NCI-H526 (cell line): ENCODE results near the gene KATNBL1.
"Not testable (repeated sequence)": the region's sequence is repeated elsewhere in the genome, so short reads cannot be mapped to it uniquely, and the experiment has no call there.

ENCODE experiments used
- DNase-seq, 2 experiments: peaks; one replicate each; lab custom pipeline; 2025; lab: John Stamatoyannopoulos, UW

KATNBL1 gene

DNA sequence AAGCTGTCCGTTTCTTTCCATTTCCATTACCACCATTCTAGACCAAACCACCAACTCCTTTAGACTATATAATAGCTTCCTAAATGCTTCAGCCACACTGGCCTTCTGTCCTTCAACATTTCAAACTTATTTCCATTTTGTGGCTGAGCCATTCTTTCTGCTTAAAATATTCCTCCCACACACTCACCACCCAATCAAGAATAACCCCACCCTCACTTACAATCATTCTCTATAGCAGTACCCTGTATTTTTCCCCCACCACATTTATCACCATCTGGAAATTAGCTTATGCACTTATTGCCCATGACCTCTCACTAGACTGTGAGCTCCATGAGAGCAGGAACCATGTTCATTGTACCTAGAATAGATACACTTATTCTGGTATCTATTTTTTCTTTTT lies 6.6 kb downstream of the KATNBL1 start:
- no peak for DNase-seq

DNA sequence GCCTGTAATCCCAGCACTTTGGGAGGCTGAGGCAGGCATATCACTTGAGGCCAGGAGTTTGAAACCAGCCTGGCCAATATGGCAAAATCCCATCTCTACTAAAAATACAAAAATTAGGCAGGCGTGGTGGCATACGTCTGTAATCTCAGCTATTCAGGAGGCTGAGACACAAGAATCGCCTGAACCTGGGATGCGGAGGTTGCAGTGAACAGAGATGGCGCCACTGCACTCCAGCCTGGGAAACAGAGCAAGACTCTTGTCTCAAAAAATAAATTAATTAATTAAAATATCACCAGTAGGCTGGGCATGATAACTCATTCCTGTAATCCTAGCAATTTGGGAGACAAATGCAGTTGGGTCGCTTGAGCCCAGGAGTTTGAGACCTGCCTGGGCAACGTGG lies 16.6 kb downstream of the KATNBL1 start:
- not testable (repeated sequence) for DNase-seq

DNA sequence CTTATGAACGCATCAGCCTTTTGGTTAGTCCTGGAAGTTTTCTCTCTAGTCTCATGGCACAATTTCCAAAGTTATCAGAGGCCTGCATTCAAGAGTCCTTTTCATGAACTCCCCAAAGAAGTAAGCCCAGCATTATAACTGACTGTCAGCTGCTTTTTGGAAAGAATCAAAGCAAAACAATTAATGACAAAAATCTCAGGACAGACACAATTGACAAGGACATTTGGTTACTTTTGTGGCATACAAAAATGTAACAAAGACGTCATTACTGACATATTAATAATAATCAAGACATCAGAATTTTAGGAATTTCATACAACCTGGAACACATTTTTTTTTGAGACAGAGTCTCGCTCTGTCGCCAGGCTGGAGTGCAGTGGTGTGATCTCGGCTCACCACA lies 21.2 kb downstream of the KATNBL1 start:
- no peak for DNase-seq

DNA sequence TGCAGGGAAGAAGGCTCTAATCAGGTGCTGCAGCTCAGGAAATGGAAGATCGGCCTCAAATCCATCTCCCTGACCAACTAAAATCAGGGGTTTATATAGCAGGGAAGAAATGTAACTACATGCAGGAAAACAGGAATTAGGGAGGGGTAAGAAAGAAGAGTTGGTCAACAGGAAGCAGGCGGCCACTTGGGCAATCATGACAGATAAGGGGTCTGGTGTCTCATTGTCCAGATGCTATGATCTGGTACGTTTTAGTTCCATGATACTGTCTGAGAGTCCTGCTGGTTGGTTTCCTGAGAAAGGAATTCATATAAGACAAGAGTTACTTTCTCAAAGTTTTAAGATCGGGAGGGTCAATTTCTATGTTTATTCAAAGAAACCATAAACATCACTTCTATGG lies 24.2 kb downstream of the KATNBL1 start:
- no peak for DNase-seq

DNA sequence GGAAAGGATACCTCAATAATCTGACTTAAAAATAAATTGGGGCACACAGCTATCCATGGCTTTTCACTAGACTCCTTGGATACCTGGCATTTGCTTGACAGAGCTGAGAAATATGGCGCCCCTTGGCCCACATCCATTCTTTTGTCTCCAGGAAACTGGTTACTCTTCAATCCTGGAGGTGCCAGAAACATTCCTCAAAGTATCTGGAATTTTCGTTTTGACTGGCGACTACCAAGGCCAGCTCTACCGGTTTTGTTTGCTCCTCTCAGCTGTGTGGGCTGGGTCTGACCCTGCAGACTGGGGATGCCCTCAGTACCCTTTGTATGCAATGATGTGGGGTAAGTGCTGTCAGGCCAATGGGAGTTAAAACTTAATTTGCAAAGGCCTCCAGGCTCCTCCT lies 27.0 kb downstream of the KATNBL1 start:
- DNase-seq = no peak

DNA sequence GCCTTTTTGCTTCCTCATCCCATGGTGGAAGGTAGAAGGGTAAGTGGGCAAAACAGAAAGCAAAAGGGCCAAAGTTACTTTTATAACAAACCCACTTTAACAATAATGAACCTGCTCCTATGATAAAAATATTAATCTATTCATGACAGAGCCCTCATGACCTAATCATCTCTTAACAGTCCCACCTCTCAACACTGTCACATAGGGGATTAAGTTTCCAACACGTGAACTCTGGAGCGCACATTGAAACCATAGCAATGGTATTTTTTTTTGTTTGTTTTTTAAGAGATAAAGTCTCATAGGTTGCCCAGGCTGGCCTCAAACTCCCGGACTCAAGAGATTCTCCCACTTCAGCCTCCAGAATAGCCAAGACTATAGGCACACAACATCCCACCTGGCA lies 30.7 kb downstream of the KATNBL1 start:
- DNase-seq = no peak

DNA sequence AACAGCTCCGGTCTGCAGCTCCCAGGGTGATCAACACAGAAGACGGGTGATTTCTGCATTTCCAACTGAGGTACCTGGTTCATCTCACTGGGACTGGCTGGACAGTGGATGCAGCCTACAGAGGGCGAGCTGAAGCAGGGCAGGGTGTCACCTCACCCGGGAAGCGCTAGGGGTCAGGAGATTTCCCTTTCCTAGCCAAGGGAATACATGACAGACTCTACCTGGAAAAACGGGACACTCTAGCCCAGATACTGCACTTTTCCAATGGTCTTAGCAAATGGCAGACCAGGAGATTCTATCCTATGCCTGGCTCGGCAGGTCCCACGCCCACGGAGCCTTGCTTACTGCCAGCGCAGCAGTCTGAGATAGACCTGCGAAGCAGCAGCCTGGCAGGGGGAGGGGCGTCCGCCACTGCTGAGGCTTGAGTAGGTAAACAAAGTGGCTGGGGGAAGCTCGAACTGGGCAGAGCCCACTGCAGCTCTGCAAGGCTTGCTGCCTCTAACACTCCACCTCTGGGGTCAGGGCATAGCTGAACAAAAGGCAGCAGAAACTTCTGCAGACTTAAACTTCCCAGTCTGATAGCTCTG lies 43.8 kb downstream of the KATNBL1 start:
- not testable (repeated sequence) for DNase-seq

DNA sequence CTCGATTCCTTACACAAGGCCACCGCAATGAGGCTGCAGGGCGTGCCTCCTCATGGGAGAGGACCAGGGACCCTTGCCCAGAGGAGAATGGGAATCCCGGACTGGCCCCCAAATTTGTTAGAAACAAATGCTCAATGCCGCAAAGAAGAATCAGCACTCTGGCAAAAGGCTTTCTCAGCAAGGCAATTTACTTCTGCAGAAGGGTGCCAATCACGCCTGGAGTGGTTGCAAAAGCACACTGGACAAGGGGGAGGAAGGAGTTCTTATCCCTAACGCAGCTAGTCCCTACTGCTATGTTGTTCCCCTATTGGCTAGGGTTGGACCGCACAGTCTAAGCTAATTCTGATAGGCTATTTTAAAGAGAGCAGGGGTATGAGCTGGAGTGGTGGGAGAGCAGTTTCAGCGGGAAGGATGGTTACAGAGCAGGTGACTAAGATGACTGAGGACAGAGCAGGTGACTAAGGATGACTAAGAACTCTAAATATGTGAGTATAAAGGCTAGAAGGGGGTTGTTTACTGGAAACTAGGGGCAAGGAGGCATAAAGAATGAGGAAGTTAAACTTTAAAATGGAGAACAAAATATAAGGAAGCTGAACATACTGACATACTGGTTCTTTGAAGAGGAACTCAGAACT lies 48.5 kb downstream of the KATNBL1 start:
- DNase-seq = no peak

DNA sequence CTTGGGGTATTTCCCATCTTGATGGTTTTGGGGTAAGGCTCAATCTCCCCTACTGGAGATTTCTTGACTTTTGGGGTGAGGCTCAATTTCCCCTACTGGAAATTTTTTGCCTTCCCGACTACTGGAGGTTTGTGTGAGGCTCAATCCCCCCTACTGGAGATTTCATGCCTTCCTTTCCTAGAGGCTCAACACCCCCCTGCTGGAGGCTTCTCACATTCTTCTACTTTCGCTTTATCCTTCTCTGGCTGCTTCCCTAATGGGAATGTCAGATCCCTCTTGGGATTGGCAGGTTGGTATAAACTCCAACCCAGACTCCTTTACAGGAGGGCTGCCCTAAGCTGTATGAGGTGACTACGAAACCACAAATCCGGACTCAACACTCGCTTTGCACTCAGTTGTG lies 49.2 kb downstream of the KATNBL1 start:
- DNase-seq = no peak

DNA sequence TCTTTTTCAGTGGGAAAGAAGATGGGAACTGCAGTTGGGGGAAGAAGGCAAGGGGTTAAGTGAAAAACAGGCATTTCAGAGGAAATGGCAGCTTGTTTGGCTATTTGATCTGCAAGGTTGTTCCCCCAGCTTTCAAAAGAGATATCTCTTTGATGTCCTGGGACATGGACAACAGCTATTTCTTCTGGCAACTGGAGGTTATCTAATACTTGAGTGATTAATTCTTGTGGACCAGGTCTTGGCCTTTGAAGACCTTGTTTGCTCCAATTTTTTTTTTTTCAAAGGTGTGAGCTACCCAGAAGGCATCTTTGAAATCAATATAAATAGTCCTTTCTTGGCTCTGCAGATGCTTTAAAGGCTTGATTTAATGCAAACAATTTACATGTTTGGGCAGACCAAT lies 51.5 kb downstream of the KATNBL1 start:
- DNase-seq = no peak

DNA sequence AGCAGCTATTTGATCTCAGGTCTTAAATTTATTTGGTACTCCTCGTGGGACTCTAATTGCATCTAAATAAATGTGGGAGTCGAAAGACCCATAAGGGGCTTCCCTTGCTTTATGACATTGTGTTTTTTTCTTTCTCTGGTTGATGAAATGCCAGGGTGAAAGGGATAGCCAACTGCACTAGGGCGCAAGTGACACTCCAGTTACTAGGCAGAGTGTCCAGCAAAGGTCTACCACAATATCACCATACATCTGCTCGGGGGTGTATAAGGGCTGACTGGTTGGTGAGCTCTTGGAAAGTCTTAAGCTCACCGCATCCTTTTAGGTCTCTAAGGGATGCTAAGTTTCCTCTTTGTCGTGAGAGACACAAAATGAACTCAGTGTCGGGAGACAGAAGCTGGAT lies 54.0 kb downstream of the KATNBL1 start:
- no peak for DNase-seq

DNA sequence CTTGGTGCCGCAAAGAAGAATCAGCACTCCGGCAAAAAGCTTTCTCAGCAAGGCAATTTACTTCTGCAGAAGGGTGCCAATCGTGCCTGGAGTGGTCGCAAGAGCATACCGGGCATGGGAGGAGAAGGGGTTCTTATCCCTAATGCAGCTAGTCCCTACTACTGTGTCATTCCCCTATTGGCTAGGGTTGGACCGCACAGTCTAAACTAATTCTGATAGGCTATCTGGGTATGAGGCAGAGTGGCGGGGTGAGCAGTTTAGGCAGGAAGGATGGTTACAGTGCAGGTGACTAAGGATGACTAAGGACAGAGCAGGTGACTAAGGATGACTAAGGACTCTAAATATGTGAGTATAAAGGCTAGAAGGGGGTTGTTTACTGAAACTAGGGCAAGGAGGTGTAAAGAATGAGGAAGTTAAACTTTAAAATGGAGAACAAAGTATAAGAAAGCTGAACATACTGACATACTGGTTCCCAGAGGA lies 55.1 kb downstream of the KATNBL1 start:
- no peak for DNase-seq

DNA sequence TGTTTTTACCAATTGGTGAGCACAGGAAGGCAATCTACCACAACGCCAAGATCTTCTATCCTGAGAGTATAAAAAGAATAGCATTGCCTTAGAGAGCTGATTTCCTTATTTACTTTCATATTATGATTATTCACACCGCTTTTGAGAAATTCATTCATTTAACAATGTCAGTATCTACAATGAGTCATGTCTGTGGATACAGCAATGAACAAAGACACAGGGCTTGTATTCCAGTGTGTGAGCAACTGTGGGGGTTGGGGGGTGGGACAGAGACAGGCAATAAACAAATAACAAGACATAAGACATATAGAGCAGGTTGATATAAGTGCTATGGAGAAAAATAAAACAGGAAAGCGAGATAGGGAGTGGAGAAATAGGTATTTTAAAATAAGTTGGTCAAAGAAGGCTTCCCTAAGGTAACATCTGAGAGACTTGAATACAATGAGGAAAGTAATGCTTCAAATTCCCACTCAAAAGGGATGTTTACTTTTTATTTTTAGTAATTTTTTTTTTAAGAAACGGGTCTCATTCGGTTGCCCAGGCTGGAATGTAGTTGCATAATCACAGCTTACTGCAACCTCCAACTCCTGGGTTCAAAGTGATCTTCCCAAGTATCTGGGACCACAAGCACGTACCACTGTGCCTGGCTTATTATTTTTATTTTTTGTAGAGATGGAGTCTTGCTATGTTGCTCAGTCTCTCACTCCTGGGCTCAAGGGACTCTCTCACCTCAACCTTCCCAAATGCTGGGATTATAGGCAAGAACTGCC lies 62.3 kb downstream of the KATNBL1 start:
- no peak for DNase-seq

DNA sequence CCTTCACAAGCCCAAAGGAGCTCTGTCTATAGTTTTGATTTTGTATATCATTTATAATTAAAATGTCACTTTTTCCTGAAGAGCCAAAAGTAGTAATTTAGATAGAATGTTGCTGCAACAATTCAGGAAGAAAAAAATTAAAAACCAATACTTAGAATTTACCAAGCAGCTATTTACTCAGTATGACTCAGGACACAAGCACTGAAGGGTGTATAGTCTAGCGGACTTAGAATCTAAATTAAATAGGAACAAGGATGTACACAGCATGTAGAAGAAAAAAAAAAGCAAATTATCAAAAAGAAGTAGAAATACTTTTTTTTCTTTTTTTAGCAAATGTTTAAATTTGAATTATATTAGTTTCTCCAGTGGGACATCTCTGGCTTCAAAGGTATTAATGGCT lies 76.4 kb downstream of the KATNBL1 start:
- no peak for DNase-seq

DNA sequence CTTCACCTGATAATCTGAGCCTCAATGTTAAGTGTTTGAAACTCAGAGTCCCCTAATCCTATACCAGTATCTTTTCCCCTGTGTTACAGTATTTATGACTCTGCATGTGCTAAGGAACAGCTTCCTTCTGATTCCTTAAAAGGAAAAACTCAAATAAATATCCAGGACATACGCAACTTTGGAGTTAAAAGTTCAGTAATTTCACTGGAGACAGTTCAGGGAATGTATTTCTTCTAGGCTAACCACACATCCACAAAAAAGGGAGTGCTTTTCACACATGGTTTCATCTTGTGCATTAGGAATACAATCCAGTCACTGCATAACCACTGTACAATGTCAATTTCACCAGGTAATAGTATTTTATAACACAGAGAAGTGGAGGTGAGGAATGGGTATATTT lies 77.0 kb downstream of the KATNBL1 start:
- no peak for DNase-seq

DNA sequence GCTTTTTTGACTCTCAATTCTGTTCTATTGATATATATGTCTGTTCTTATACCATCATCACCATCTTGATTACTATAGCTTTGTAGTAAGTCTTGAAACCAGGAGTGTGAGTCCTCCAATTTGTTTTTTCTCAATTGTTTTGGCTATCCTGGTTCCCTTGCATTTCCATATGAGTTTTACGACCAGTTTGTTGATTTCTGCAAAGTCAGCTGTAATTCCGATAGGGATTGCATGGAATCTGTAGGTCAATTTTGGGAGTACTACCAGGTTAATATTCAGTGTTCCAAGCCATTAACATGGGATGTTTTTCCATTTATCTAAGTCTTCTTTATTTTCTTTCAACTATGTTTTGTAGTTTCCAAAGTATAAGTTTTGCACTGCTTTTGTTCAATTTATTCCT lies 81.0 kb downstream of the KATNBL1 start:
- no peak for DNase-seq

DNA sequence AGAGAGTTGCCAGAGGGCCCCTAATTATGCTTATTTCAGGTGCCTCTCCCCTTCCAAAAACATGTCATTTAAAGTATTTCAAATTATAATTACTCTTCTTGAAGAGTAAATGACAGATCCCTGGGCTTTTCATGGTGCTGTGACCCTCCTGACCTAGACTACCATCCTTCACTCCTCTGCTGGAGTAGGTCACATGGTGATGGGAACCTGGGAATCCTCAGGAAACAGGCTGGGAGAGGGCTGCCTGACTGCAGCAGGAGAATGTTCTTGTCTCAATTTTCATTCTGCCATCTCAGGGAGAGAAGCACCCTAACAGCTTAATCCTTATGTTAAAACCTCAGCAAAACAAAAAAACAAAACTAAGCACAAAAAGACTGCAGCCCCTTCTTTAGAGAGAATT lies 83.4 kb downstream of the KATNBL1 start:
- no peak for DNase-seq

DNA sequence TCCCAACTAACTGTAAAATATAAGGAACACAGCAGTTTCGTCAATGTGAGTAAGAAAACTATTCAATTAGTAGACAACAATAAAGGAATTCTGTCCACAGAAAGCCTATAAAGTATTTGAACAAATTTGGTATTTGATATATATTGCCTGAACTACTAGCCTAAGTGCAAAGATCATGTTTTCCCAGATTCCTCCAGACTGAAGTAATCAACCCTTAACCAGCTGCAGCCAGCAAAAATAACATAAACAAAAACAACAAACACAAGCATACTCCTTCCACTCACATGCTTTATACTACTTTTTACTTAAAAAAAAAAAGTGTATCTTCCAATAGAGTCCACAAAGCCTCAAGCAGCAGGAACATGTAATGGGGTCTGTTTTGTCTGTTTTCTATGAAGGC lies 84.0 kb downstream of the KATNBL1 start:
- no peak for DNase-seq

DNA sequence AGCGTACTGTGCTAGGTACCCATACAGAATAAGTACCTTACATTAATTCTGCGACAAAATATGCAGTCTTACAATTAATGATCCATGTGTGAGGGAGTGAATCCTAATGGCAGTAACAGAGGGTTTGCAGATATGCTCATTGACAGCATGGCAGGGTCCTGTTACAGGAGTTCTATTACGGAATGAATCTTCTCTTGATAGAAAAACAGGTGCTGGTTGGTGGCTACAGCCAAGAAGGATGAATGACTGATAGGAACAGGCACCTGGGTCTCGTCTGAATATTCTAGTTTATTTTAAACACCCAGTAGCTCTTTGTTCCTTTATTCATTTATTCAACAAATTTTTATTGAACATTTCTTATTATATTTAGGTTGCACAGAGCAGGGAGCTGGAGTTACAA lies 85.2 kb downstream of the KATNBL1 start:
- no peak for DNase-seq

DNA sequence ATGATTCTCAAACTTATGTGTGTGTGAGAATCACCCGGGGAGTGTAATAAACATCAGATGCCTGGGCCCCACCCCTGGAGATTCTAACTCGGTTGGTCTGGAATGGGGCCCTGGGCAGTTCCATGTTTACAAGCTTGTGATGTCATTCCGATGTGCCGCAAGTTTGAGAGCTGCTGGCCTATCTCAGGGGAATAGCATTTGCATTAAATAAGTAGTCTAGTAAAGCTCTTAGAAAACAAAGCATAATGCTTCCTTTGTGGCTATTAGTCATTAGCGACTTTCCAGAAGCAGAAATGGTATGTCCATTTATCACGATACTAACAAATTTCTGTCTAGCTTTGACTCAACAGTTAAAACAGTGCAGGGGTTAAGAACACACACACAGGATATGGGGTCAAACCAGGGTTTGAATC lies 87.1 kb downstream of the KATNBL1 start:
- peak; percentile 82 to 86 for DNase-seq

DNA sequence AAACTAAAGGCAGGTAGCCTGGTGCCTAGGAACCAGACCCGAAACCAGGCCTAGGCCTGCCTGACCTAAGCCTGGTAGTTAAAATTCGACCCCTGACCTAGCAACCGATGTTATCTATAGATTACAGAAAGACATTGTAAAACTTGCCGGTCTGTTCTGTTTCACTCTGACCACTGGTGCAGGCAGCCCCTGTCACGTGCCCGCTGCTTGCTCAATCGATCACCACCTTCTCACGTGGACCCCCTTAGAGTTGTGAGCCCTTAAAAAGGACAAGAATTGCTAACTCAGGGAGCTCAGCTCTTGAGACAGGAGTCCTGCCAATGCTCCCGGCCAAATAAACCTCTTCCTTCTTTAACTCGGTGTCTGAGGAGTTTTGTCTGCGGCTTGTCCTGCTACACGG lies 88.1 kb downstream of the KATNBL1 start:
- DNase-seq = not testable (repeated sequence)

DNA sequence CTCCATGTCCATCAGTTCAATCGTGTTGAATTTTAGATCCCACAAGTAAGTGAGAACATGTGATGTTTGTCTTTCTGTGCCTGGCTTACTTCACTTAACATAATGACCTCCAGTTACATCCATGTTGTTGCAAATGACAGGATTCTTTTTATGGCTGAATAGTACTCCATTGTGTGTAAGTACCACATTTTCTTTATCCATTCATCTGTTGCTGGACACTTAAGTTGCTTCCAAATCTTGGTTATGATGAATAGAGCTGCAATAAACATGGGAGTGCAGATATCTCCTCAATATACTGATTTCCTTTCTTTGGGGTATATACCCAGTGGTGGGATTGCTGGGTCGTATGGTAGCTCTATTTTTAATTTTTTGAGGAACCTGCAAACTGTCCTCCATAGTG lies 89.5 kb downstream of the KATNBL1 start:
- not testable (repeated sequence) for DNase-seq

DNA sequence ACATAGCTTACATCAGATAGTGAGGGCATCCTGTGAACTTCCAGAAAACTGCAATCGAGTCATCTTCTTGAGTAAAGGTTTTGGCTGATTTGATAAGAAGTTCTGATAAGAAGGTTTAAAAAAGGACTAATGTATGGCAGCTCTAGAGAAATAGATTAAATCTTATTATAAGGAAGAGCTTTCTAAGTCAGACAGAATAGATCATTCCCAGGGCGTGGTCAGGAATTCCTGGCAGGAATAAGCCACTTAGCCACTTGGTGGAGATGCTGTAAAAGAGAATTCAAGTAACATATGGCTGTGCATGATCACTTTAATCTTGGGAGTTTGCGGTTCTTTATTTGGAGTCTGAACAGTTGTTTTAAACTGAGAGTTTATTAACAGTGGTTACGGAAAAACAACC lies 90.6 kb downstream of the KATNBL1 start:
- DNase-seq = no peak
